Panc1 (cell line): ENCODE data around the gene MS4A7. TPM values are rescaled to one million over a fixed set of nuclear protein-coding genes. Genes with fewer than 3 reads are reported as not detected.

Experiments
- ATAC-seq: fragments of 200-7000 bp; cut with Tn5 transposase; 2 replicates; pipeline ENCODE4 v1.9.1; 2020; ENCODE audit warnings: mild to moderate bottlenecking, moderate library complexity
- BruUV-seq: library from RNA; stranded (reverse); fragments of 400-500 nt; replicated peaks from 2 replicates; lab custom pipeline; 2021; lab: Mats Ljungman, UMichigan
- CTCF ChIA-PET: fragments of 300-600 bp; sonication (Branson Sonifier 250); formaldehyde crosslinking; loops from one replicate; lab custom pipeline; 2022; ENCODE audit warnings: antibody characterized with exemption; lab: Charles Lee
- POLR2A ChIA-PET: fragments of 300-600 bp; sonication (Branson Sonifier 250); formaldehyde crosslinking; loops from one replicate; lab custom pipeline; 2022; ENCODE audit warnings: antibody characterized with exemption; lab: Charles Lee
- DNase-seq: peaks from one replicate; pipeline ENCODE4 v3.0.0-alpha.2; 2010; ENCODE audit warnings: low read depth, low spot score
- H3K27ac ChIP-seq: 2 replicates; pipeline ENCODE4 v1.5.1; 2011; ENCODE audit warnings: mild to moderate bottlenecking, low read length, inconsistent platforms
- H3K27me3 ChIP-seq: fragments of 200-500 bp; sonication (Bioruptor generic); 2 replicates; pipeline ENCODE4 v1.6.0; 2014; ENCODE audit warnings: low read length, inconsistent platforms; ENCODE audit not compliant: control insufficient read depth, insufficient read depth
- H3K36me3 ChIP-seq: fragments of 200-500 bp; sonication (Bioruptor generic); 2 replicates; pipeline ENCODE4 v1.5.1; 2014; ENCODE audit warnings: inconsistent platforms, mild to moderate bottlenecking, low read length, moderate library complexity; ENCODE audit not compliant: control insufficient read depth, insufficient read depth
- H3K4me1 ChIP-seq: 2 replicates; pipeline ENCODE4 v1.5.1; 2011; ENCODE audit warnings: inconsistent platforms, mild to moderate bottlenecking, low read length, moderate library complexity; ENCODE audit not compliant: control insufficient read depth, insufficient read depth
- H3K4me3 ChIP-seq, 2 experiments: 2 replicates each; pipeline ENCODE4 v1.5.1; 2011 to 2012; ENCODE audit warnings: low read depth in 2 of 2, low read length in 2 of 2, mild to moderate bottlenecking in 2 of 2, inconsistent platforms in 1 of 2, moderate library complexity in 1 of 2
- H3K9me3 ChIP-seq: fragments of 200-500 bp; sonication (Bioruptor generic); 2 replicates; pipeline ENCODE4 v1.5.1; 2014; ENCODE audit warnings: low read depth, mild to moderate bottlenecking, inconsistent platforms, low read length, moderate library complexity; ENCODE audit not compliant: control insufficient read depth, insufficient read depth
- POLR2AphosphoS5 ChIP-seq: IDR thresholded peaks from 2 replicates; pipeline ENCODE4 v1.6.1; 2012; ENCODE audit warnings: mild to moderate bottlenecking, low read depth, low read length, moderate library complexity
- SIN3A ChIP-seq: IDR thresholded peaks from 2 replicates; pipeline ENCODE4 v1.6.1; 2012; ENCODE audit warnings: low read depth, mild to moderate bottlenecking, low read length, moderate library complexity, borderline replicate concordance; ENCODE audit not compliant: insufficient read depth
- TCF7L2 ChIP-seq: IDR thresholded peaks from 2 replicates; pipeline ENCODE4 v1.6.1; 2011; ENCODE audit warnings: mild to moderate bottlenecking, low read depth, low read length, inconsistent platforms
- in situ Hi-C: cut with HindIII; loops from 2 replicates; pipeline ENCODE4 v1.10.0; 2016; ENCODE audit warnings: low sequenced_read_pairs, low pct_unique_long_range_greater_than_20kb
- intact Hi-C: fragments of 100-400 bp; cut with micrococcal nuclease; formaldehyde crosslinking; loops from one replicate; pipeline ENCODE4 v1.10.0; 2022; ENCODE audit not compliant: unreplicated experiment
- total RNA-seq: library from RNA; stranded (reverse); gene quantifications from one replicate; pipeline ENCODE4 v1.2.1, GENCODE V29; 2021; ENCODE audit not compliant: unreplicated experiment
- TF ChIP-seq, protein P1 (sequence below), 2 experiments: IDR thresholded peaks; 2 replicates each; pipeline ENCODE4 v1.6.1; 2011 to 2012; ENCODE audit warnings: low read depth in 2 of 2, control low read depth in 1 of 2, low read length in 1 of 2, mild to moderate bottlenecking in 1 of 2, moderate library complexity in 1 of 2; ENCODE audit not compliant: insufficient read depth in 1 of 2
- TF ChIP-seq, protein P2 (sequence below): fragments of 450-650 bp; IDR thresholded peaks from 2 replicates; pipeline ENCODE4 v1.5.1; 2017; ENCODE audit warnings: mild to moderate bottlenecking

Gene MS4A7
- total RNA-seq, 1 experiment from 2014 or later = 0.23 TPM

DNA sequence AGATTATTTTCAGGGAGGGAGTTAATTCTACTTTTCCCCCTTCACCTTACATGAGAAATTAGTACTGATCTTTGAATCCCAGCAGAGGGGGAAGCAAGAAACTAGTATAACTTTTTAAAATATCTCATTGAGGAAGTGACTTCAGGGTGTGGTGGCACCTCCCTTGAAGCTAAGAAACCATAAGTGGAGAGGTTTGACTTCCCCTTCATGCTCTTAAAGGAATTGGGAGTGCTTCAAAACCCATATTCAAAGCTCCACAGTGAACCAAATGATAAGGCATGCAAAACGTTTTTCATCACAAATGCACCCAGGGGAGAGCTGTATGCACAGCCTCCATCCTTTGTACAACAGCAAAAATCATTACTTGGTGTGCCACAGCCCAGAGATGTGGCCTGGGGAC, 18.5 kb downstream of the MS4A7 start:
- BruUV-seq = no TSS peak
- no peaks in the 10 kb centered on the region for H3K36me3 ChIP-seq
- DNase-seq (no peak), ATAC-seq (no peak)
- H3K4me1 ChIP-seq = no peaks in the 10 kb centered on the region
- no peak for TF ChIP-seq TCF7L2
- no peak for TF ChIP-seq POLR2AphosphoS5
- TF ChIP-seq, protein P1, sequence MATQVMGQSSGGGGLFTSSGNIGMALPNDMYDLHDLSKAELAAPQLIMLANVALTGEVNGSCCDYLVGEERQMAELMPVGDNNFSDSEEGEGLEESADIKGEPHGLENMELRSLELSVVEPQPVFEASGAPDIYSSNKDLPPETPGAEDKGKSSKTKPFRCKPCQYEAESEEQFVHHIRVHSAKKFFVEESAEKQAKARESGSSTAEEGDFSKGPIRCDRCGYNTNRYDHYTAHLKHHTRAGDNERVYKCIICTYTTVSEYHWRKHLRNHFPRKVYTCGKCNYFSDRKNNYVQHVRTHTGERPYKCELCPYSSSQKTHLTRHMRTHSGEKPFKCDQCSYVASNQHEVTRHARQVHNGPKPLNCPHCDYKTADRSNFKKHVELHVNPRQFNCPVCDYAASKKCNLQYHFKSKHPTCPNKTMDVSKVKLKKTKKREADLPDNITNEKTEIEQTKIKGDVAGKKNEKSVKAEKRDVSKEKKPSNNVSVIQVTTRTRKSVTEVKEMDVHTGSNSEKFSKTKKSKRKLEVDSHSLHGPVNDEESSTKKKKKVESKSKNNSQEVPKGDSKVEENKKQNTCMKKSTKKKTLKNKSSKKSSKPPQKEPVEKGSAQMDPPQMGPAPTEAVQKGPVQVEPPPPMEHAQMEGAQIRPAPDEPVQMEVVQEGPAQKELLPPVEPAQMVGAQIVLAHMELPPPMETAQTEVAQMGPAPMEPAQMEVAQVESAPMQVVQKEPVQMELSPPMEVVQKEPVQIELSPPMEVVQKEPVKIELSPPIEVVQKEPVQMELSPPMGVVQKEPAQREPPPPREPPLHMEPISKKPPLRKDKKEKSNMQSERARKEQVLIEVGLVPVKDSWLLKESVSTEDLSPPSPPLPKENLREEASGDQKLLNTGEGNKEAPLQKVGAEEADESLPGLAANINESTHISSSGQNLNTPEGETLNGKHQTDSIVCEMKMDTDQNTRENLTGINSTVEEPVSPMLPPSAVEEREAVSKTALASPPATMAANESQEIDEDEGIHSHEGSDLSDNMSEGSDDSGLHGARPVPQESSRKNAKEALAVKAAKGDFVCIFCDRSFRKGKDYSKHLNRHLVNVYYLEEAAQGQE (IDR thresholded peaks at IDR 0.05; ENCODE audit: insufficient read depth in 1 of 2, low read depth in 2 of 2, low read length in 1 of 2) = no peak
- no peak for TF ChIP-seq SIN3A
- TF ChIP-seq, protein P2, sequence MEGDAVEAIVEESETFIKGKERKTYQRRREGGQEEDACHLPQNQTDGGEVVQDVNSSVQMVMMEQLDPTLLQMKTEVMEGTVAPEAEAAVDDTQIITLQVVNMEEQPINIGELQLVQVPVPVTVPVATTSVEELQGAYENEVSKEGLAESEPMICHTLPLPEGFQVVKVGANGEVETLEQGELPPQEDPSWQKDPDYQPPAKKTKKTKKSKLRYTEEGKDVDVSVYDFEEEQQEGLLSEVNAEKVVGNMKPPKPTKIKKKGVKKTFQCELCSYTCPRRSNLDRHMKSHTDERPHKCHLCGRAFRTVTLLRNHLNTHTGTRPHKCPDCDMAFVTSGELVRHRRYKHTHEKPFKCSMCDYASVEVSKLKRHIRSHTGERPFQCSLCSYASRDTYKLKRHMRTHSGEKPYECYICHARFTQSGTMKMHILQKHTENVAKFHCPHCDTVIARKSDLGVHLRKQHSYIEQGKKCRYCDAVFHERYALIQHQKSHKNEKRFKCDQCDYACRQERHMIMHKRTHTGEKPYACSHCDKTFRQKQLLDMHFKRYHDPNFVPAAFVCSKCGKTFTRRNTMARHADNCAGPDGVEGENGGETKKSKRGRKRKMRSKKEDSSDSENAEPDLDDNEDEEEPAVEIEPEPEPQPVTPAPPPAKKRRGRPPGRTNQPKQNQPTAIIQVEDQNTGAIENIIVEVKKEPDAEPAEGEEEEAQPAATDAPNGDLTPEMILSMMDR = no peak
- H3K4me3 ChIP-seq = no peak overlapping the region
- no peak overlapping the region for H3K27ac ChIP-seq
- in situ Hi-C loops = no loop called here
- H3K9me3 ChIP-seq = no peaks in the 10 kb centered on the region
- no peaks in the 10 kb centered on the region for H3K27me3 ChIP-seq
- ChIA-PET CTCF (no interaction called here), POLR2A (no interaction called here)
- intact Hi-C loops = no loop called here

DNA sequence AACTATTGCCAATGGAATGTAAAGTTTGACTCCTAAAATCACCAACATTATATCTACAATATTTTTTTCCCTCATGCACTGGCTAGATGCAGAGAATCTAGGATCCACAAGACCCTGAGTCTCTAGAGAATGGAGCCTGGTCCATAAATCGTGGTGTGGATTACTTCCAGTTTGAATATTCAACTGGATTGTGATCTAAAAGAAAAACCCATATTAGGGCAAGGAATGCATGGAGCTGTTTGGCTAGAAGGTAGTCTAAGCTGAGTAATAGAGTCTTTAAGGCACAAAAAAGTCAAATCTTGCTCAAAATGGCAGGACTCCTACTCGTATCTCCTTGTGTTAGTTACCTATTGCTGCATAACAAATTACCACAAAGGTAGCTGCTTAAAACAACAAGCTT, 41.7 kb downstream of the MS4A7 start:
- no peak for DNase-seq
- no peak overlapping the region for H3K4me3 ChIP-seq
- H3K27ac ChIP-seq = no peak overlapping the region
- H3K4me1 ChIP-seq = no peaks in the 10 kb centered on the region
- no peak for ATAC-seq
- no peaks in the 10 kb centered on the region for H3K27me3 ChIP-seq
- in situ Hi-C loops = no loop called here
- ChIA-PET CTCF (no interaction called here), POLR2A (no interaction called here)
- intact Hi-C loops = no loop called here
- H3K36me3 ChIP-seq = no peaks in the 10 kb centered on the region
- no TSS peak for BruUV-seq
- H3K9me3 ChIP-seq = no peaks in the 10 kb centered on the region
- no peak for TF ChIP-seq SIN3A
- no peak for TF ChIP-seq POLR2AphosphoS5
- TF ChIP-seq, protein P1 (IDR thresholded peaks at IDR 0.05; ENCODE audit: insufficient read depth in 1 of 2, low read depth in 2 of 2, low read length in 1 of 2) = no peak
- TF ChIP-seq TCF7L2 = no peak
- TF ChIP-seq, protein P2 = no peak
